ENCODE measurements around the gene VWCE. TPM values are rescaled to one million over a fixed set of nuclear protein-coding genes. Genes with fewer than 3 reads are reported as not detected.
"Not testable (repeated sequence)": the region's sequence is repeated elsewhere in the genome, so short reads cannot be mapped to it uniquely, and the experiment has no call there.

Gene VWCE
- polyA plus RNA-seq, 1 of the 3 experiments (the other 2 are of a cell fraction) = 5.0 TPM

DNA sequence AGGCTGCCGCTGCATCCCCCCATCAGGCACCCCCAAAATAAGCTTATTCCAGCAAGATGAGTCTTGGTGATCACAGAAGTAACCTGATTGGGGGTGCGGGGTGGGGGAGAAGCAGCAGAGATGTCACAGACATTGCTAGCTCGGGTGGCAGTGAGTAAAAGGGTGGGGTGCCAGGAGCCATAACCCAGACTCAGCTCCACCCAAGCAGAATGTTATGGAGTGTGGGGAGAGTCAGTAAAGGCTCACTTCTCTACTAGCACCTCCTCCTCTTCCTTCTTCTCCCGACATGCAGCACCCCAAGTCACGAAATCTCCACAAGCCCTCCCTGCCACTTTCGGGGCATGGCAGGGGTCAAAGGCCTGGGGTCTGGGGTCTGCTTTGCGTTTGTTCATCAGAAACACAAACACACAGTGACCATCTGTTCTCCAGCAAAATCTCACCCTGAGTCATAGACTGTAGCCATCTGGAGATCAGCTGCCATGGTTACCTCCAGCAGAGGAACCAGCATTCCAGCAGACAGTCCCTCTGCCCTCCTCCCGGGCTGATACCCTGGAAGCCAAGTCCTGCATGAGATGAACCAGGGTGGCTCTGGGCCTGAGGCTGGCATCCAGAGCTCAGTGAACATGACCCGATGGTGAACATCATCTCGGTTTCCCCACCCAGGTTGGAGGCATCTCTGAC is 68.5 kb downstream of the VWCE start:
- CTCF ChIA-PET; H3K9me3 ChIP-seq; H3F3A ChIP-seq (replicated peaks; ENCODE audit: insufficient read depth); POLR2A ChIA-PET; H3K27ac ChIP-seq (ENCODE audit: low read depth in 2 of 2, low read length in 1 of 2); H3K36me3 ChIP-seq (replicated peaks in 1 of 2; ENCODE audit: control insufficient read depth in 1 of 2, insufficient read depth in 2 of 2, low read length in 1 of 2); H4K20me1 ChIP-seq (ENCODE audit: insufficient read depth); H3K9me2 ChIP-seq; H3K27me3 ChIP-seq (ENCODE audit: insufficient read depth); H2AFZ ChIP-seq (ENCODE audit: low read depth); H3K4me2 ChIP-seq; H3K79me2 ChIP-seq (ENCODE audit: insufficient read depth); DNase-seq; H3K9ac ChIP-seq; H3K4me3 ChIP-seq (ENCODE audit: low read depth in 2 of 2, low read length in 1 of 2); H3K4me1 ChIP-seq (ENCODE audit: control insufficient read depth in 1 of 2, insufficient read depth in 2 of 2, low read depth in 1 of 2, low read length in 1 of 2): not testable (repeated sequence)
- WGBS (ENCODE audit: low lambda C conversion rate) = no CpG with 5 or more reads among the region's 10 CpGs

DNA sequence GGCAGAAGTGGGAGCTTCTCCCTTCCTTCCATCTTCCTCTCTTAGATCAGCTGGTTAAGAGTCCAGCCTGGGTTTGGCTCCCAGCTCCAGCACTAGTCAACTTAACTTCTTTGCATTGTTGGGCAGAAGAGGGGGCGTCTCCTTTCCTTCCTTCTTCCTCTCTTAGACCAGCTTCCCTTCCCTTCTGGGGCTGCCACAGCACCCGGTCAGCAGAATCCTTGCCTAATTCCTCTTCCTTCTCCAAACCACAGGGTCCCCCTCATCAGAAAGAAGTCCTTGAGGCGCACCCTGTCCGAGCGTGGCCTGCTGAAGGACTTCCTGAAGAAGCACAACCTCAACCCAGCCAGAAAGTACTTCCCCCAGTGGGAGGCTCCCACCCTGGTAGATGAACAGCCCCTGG is 72.4 kb downstream of the VWCE start:
- H4K20me1 ChIP-seq (ENCODE audit: insufficient read depth); H3K27ac ChIP-seq (ENCODE audit: low read depth in 2 of 2, low read length in 1 of 2); DNase-seq; H3F3A ChIP-seq (replicated peaks; ENCODE audit: insufficient read depth); CTCF ChIA-PET; H3K4me2 ChIP-seq; H3K27me3 ChIP-seq (ENCODE audit: insufficient read depth); H3K4me3 ChIP-seq (ENCODE audit: low read depth in 2 of 2, low read length in 1 of 2); POLR2A ChIA-PET; H3K9me2 ChIP-seq; H3K36me3 ChIP-seq (replicated peaks in 1 of 2; ENCODE audit: control insufficient read depth in 1 of 2, insufficient read depth in 2 of 2, low read length in 1 of 2); H3K9me3 ChIP-seq; H3K9ac ChIP-seq; H2AFZ ChIP-seq (ENCODE audit: low read depth); H3K79me2 ChIP-seq (ENCODE audit: insufficient read depth); H3K4me1 ChIP-seq (ENCODE audit: control insufficient read depth in 1 of 2, insufficient read depth in 2 of 2, low read depth in 1 of 2, low read length in 1 of 2): not testable (repeated sequence)
- no CpG with 5 or more reads among the region's 5 CpGs for WGBS (ENCODE audit: low lambda C conversion rate)

DNA sequence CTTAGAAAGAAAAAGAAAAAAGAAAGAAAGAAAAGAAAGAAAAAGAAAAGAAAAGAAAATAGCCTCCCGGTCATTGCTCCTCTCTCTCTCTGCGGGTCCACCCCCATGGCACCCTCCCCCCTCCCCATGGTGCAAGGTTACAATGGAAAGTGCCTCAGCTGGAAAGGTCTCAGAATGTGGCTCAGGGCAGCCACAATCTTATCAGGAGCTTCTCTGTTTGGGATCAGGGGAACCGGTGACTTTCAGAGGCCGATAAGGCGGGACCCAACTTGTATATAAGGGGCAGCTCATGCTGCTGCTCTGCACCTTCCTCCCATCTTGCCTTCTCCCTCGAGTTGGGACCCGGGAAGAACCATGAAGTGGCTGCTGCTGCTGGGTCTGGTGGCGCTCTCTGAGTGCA is 73.1 kb downstream of the VWCE start, which contains the start of gene PGA4:
Gene PGA4 (plus strand): TSS at position 301 of the 400 bp plus-strand sequence. CDS start 54 bp downstream, at position 355.
- H4K20me1 ChIP-seq (ENCODE audit: insufficient read depth); H3K4me3 ChIP-seq (ENCODE audit: low read depth in 2 of 2, low read length in 1 of 2); H3K4me1 ChIP-seq (ENCODE audit: control insufficient read depth in 1 of 2, insufficient read depth in 2 of 2, low read depth in 1 of 2, low read length in 1 of 2); H3K9me3 ChIP-seq; CTCF ChIA-PET; H3K9ac ChIP-seq; H3K27me3 ChIP-seq (ENCODE audit: insufficient read depth); H3K79me2 ChIP-seq (ENCODE audit: insufficient read depth); H3K36me3 ChIP-seq (replicated peaks in 1 of 2; ENCODE audit: control insufficient read depth in 1 of 2, insufficient read depth in 2 of 2, low read length in 1 of 2); H3F3A ChIP-seq (replicated peaks; ENCODE audit: insufficient read depth); POLR2A ChIA-PET; H3K4me2 ChIP-seq; H2AFZ ChIP-seq (ENCODE audit: low read depth); H3K27ac ChIP-seq (ENCODE audit: low read depth in 2 of 2, low read length in 1 of 2); H3K9me2 ChIP-seq; DNase-seq: not testable (repeated sequence)
- no CpG with 5 or more reads among the region's 8 CpGs for WGBS (ENCODE audit: low lambda C conversion rate)

DNA sequence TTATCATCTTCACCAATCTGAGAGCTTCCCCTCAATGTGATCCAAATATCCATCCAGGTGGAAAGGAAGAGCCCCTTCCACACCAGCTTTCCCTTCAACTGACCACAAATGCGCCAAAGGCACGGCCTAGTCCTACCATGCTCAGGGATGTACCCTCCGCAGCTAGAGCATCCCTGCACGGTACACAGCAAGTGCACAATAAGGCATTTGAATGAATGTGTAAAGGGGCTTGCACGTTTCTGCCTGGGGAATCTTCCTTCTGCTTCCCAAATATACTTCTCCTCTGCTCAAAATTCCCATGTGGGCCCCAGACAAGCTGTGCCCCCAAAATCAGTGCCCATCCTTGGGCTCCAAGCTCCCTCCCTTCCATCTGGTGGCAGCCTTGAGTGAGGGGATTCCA is 76.1 kb downstream of the VWCE start:
- H3K9ac ChIP-seq; CTCF ChIA-PET; H3K9me3 ChIP-seq; H2AFZ ChIP-seq (ENCODE audit: low read depth); H3F3A ChIP-seq (replicated peaks; ENCODE audit: insufficient read depth); H3K9me2 ChIP-seq; H3K27me3 ChIP-seq (ENCODE audit: insufficient read depth); H3K79me2 ChIP-seq (ENCODE audit: insufficient read depth); H3K4me2 ChIP-seq; H3K4me3 ChIP-seq (ENCODE audit: low read depth in 2 of 2, low read length in 1 of 2); DNase-seq; H3K27ac ChIP-seq (ENCODE audit: low read depth in 2 of 2, low read length in 1 of 2); H3K36me3 ChIP-seq (replicated peaks in 1 of 2; ENCODE audit: control insufficient read depth in 1 of 2, insufficient read depth in 2 of 2, low read length in 1 of 2); H3K4me1 ChIP-seq (ENCODE audit: control insufficient read depth in 1 of 2, insufficient read depth in 2 of 2, low read depth in 1 of 2, low read length in 1 of 2); H4K20me1 ChIP-seq (ENCODE audit: insufficient read depth); POLR2A ChIA-PET: not testable (repeated sequence)
- WGBS (ENCODE audit: low lambda C conversion rate) = 48% methylated on average over 4 of the region's 5 CpGs

DNA sequence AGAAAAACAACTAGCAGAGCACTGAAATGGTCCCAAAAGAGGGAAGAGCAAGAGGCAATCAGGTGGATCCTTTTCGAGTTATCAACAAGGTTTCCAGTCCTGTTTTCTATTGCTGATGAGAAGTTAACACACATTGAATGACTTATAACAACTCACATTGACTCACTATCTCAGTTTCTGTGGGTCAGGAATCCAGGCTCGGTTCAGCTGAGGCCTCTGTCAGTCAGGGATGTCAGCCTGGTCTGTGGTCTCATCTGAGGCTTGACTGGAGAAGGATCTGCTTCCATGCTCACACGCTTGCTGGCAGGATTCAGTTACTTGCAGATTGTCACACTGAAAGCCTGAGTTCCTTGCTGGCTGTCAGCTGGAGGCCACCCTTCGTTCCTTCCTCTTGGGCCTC is 76.8 kb downstream of the VWCE start:
- WGBS (ENCODE audit: low lambda C conversion rate) = no CpG with 5 or more reads among the region's 4 CpGs
- POLR2A ChIA-PET; H3F3A ChIP-seq (replicated peaks; ENCODE audit: insufficient read depth); H3K27me3 ChIP-seq (ENCODE audit: insufficient read depth); DNase-seq; H2AFZ ChIP-seq (ENCODE audit: low read depth); H3K9ac ChIP-seq; CTCF ChIA-PET; H3K4me1 ChIP-seq (ENCODE audit: control insufficient read depth in 1 of 2, insufficient read depth in 2 of 2, low read depth in 1 of 2, low read length in 1 of 2); H3K9me3 ChIP-seq; H3K36me3 ChIP-seq (replicated peaks in 1 of 2; ENCODE audit: control insufficient read depth in 1 of 2, insufficient read depth in 2 of 2, low read length in 1 of 2); H3K27ac ChIP-seq (ENCODE audit: low read depth in 2 of 2, low read length in 1 of 2); H4K20me1 ChIP-seq (ENCODE audit: insufficient read depth); H3K4me3 ChIP-seq (ENCODE audit: low read depth in 2 of 2, low read length in 1 of 2); H3K9me2 ChIP-seq; H3K79me2 ChIP-seq (ENCODE audit: insufficient read depth); H3K4me2 ChIP-seq: not testable (repeated sequence)

DNA sequence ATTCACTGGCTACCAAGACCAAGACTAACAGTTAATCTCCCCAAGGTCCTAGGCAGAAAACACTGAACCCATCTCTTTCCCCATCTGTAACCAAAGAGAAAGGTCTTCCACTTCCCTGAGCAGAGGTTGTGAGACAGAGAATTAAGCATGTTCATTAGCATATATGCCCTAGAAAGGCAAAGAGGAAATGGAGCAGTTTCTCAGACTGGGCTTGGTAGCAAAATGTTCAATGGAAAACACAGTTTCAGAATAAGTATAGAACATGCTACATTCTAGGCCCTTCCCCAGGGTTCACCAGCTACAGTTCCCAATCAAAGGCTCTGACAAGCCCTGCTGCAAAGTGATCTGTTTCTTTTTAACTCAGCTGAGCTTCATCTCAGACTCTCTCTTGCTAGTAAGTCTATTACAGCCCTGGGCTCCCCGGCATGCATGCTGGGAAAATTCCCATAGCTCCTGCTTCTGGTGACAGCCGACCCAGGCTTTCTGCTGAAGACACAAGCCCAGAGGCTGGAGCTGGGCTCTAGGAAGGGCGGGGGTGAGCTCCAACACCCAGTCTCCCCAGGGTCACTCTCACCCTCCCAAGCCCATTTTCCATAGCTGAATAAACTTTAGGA is 81.3 kb downstream of the VWCE start:
- H3K27ac ChIP-seq (ENCODE audit: low read depth in 2 of 2, low read length in 1 of 2); H3K4me3 ChIP-seq (ENCODE audit: low read depth in 2 of 2, low read length in 1 of 2); H3K4me1 ChIP-seq (ENCODE audit: control insufficient read depth in 1 of 2, insufficient read depth in 2 of 2, low read depth in 1 of 2, low read length in 1 of 2); H3K27me3 ChIP-seq (ENCODE audit: insufficient read depth); H3F3A ChIP-seq (replicated peaks; ENCODE audit: insufficient read depth); CTCF ChIA-PET; H2AFZ ChIP-seq (ENCODE audit: low read depth); H3K4me2 ChIP-seq; H4K20me1 ChIP-seq (ENCODE audit: insufficient read depth); POLR2A ChIA-PET; H3K36me3 ChIP-seq (replicated peaks in 1 of 2; ENCODE audit: control insufficient read depth in 1 of 2, insufficient read depth in 2 of 2, low read length in 1 of 2); H3K9me3 ChIP-seq; DNase-seq; H3K79me2 ChIP-seq (ENCODE audit: insufficient read depth); H3K9ac ChIP-seq; H3K9me2 ChIP-seq: not testable (repeated sequence)
- no CpG with 5 or more reads among the region's 3 CpGs for WGBS (ENCODE audit: low lambda C conversion rate)
